ENCODE measurements around the gene RERE. TPM values are rescaled to one million over a fixed set of nuclear protein-coding genes. Genes with fewer than 3 reads are reported as not detected.

The RERE gene
- total RNA-seq, 1 experiment from 2014 or later, result 161 TPM

DNA sequence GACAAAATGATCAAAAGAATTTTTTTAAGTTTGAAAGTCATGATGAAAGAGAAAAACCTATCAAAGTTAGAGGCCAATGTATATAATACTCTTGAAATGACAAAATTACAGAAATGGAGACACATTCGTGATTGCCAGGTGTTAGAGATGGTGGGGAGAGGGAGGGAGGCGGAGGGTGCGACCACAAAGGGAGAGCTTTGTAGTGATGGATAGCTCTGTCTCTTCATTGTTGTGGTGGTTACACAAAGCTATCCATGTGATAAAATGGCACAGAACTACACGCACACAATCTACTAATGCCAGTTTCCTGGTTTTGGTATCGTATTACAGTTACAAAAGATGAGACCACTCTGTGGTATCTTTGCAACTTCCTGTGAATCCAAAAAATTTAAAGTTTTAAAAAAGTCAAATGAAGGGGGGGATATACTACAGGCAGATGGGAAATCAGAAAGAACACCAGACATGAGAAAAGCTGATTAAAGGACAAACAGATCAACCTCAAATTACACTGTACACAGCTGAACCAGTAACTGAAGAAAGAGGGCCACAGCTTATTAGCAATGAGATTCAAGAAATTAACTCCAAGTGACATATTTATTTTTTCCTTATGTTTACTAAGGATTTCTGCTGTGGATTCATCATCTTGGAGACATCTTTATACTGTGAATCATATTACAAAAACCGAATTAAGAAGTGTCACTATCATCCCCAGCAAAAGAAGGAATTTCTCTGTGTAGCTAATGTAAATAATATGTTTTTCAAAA, 300.5 kb downstream of the RERE start:
- TF ChIP-seq JAZF1 (CRISPR knock-in tag; IDR thresholded peaks at IDR 0.05) (no peak), ZNF396 (CRISPR knock-in tag; IDR thresholded peaks at IDR 0.05; ENCODE audit: borderline replicate concordance) (no peak), KAT7 (CRISPR knock-in tag; IDR thresholded peaks at IDR 0.05; ENCODE audit: borderline replicate concordance) (no peak), RELA (CRISPR knock-in tag; IDR thresholded peaks at IDR 0.05; ENCODE audit: borderline replicate concordance) (no peak), ZNF138 (CRISPR knock-in tag; conservative IDR thresholded peaks at IDR 0.05) (no peak), ATF1 (CRISPR knock-in tag; IDR thresholded peaks at IDR 0.05) (no peak), RORB (CRISPR knock-in tag; IDR thresholded peaks at IDR 0.05) (no peak), GTF2I (CRISPR knock-in tag; conservative IDR thresholded peaks at IDR 0.05) (no peak), TP53 (CRISPR knock-in tag; IDR thresholded peaks at IDR 0.05) (no peak), ZNF263 (CRISPR knock-in tag; IDR thresholded peaks at IDR 0.05; ENCODE audit: low read depth) (no peak), OVOL2 (CRISPR knock-in tag; IDR thresholded peaks at IDR 0.05; ENCODE audit: borderline replicate concordance) (no peak), CREB1 (CRISPR knock-in tag; IDR thresholded peaks at IDR 0.05) (no peak)
- TF ChIP-seq, protein P1, sequence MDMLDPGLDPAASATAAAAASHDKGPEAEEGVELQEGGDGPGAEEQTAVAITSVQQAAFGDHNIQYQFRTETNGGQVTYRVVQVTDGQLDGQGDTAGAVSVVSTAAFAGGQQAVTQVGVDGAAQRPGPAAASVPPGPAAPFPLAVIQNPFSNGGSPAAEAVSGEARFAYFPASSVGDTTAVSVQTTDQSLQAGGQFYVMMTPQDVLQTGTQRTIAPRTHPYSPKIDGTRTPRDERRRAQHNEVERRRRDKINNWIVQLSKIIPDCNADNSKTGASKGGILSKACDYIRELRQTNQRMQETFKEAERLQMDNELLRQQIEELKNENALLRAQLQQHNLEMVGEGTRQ (CRISPR knock-in tag; IDR thresholded peaks at IDR 0.05), result no peak
- ATAC-seq, result no peak
- peak overlapping the region; percentile 18 for H3K27ac Mint-ChIP-seq
- H3K4me1 Mint-ChIP-seq, result peaks cover 34% of the 10 kb centered on the region
- H3K4me3 Mint-ChIP-seq, result no peak overlapping the region
- ChIA-PET CTCF (interaction anchor here (0.6 to 1.8 kb wide), 3 partner anchors 9 to 1695 kb away, joined by 3 to 4 read pairs (median 4); no protein-coding TSS in a partner anchor), POLR2A (no interaction called here)
- no peaks in the 10 kb centered on the region for H3K9me3 Mint-ChIP-seq
- H3K36me3 Mint-ChIP-seq, result peaks cover 7% of the 10 kb centered on the region; the same call in 1 of the 2 replicates
- no peaks in the 10 kb centered on the region for H3K27me3 Mint-ChIP-seq (ENCODE audit: low read depth)
- DNase-seq (ENCODE audit: low spot score), result no peak

DNA sequence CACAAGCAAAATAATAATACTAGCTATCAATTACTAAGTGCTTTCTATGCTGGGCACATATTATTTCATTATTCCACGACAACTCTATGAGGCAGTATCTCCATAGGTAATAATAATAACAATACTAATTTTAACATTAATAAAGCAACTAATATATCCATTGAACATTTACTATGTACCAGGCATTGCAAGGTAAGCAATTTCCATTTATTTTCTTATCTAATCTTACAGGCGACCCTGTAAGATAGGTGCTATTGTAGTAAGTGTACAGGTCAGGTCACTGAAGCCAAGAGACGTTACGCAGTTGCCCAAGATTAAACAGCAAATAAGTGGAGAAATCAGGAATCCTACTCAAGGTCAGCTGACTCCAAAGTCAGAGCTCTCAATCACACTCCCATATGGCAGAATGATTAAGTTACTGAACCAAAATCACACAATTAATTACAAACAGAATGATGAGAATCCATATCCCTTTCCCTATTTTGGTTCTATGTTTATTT, 301.1 kb downstream of the RERE start:
- Mint-ChIP-seq H3K36me3 (peaks cover 7% of the 10 kb centered on the region; the same call in 1 of the 2 replicates), H3K4me3 (no peak overlapping the region), H3K4me1 (peaks cover 31% of the 10 kb centered on the region), H3K9me3 (no peaks in the 10 kb centered on the region), H3K27ac (peak overlapping the region; percentile 78), H3K27me3 (ENCODE audit: low read depth) (no peaks in the 10 kb centered on the region)
- ATAC-seq, result no peak
- no peak for DNase-seq (ENCODE audit: low spot score)
- TF ChIP-seq, protein P2, sequence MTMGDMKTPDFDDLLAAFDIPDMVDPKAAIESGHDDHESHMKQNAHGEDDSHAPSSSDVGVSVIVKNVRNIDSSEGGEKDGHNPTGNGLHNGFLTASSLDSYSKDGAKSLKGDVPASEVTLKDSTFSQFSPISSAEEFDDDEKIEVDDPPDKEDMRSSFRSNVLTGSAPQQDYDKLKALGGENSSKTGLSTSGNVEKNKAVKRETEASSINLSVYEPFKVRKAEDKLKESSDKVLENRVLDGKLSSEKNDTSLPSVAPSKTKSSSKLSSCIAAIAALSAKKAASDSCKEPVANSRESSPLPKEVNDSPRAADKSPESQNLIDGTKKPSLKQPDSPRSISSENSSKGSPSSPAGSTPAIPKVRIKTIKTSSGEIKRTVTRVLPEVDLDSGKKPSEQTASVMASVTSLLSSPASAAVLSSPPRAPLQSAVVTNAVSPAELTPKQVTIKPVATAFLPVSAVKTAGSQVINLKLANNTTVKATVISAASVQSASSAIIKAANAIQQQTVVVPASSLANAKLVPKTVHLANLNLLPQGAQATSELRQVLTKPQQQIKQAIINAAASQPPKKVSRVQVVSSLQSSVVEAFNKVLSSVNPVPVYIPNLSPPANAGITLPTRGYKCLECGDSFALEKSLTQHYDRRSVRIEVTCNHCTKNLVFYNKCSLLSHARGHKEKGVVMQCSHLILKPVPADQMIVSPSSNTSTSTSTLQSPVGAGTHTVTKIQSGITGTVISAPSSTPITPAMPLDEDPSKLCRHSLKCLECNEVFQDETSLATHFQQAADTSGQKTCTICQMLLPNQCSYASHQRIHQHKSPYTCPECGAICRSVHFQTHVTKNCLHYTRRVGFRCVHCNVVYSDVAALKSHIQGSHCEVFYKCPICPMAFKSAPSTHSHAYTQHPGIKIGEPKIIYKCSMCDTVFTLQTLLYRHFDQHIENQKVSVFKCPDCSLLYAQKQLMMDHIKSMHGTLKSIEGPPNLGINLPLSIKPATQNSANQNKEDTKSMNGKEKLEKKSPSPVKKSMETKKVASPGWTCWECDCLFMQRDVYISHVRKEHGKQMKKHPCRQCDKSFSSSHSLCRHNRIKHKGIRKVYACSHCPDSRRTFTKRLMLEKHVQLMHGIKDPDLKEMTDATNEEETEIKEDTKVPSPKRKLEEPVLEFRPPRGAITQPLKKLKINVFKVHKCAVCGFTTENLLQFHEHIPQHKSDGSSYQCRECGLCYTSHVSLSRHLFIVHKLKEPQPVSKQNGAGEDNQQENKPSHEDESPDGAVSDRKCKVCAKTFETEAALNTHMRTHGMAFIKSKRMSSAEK (CRISPR knock-in tag; IDR thresholded peaks at IDR 0.05; ENCODE audit: borderline replicate concordance), result no peak
- TF ChIP-seq TP53 (CRISPR knock-in tag; IDR thresholded peaks at IDR 0.05), result no peak
- TF ChIP-seq ZNF263 (CRISPR knock-in tag; IDR thresholded peaks at IDR 0.05; ENCODE audit: low read depth), result no peak
- TF ChIP-seq ELF4 (CRISPR knock-in tag; IDR thresholded peaks at IDR 0.05; ENCODE audit: low read depth), result no peak
- TF ChIP-seq, protein P3, sequence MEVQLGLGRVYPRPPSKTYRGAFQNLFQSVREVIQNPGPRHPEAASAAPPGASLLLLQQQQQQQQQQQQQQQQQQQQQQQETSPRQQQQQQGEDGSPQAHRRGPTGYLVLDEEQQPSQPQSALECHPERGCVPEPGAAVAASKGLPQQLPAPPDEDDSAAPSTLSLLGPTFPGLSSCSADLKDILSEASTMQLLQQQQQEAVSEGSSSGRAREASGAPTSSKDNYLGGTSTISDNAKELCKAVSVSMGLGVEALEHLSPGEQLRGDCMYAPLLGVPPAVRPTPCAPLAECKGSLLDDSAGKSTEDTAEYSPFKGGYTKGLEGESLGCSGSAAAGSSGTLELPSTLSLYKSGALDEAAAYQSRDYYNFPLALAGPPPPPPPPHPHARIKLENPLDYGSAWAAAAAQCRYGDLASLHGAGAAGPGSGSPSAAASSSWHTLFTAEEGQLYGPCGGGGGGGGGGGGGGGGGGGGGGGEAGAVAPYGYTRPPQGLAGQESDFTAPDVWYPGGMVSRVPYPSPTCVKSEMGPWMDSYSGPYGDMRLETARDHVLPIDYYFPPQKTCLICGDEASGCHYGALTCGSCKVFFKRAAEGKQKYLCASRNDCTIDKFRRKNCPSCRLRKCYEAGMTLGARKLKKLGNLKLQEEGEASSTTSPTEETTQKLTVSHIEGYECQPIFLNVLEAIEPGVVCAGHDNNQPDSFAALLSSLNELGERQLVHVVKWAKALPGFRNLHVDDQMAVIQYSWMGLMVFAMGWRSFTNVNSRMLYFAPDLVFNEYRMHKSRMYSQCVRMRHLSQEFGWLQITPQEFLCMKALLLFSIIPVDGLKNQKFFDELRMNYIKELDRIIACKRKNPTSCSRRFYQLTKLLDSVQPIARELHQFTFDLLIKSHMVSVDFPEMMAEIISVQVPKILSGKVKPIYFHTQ (CRISPR knock-in tag; IDR thresholded peaks at IDR 0.05), result no peak
- TF ChIP-seq CBFB (CRISPR knock-in tag; IDR thresholded peaks at IDR 0.05; ENCODE audit: low read depth), result no peak
- TF ChIP-seq, protein P4, sequence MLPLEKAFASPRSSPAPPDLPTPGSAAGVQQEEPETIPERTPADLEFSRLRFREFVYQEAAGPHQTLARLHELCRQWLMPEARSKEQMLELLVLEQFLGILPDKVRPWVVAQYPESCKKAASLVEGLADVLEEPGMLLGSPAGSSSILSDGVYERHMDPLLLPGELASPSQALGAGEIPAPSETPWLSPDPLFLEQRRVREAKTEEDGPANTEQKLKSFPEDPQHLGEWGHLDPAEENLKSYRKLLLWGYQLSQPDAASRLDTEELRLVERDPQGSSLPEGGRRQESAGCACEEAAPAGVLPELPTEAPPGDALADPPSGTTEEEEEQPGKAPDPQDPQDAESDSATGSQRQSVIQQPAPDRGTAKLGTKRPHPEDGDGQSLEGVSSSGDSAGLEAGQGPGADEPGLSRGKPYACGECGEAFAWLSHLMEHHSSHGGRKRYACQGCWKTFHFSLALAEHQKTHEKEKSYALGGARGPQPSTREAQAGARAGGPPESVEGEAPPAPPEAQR (CRISPR knock-in tag; IDR thresholded peaks at IDR 0.05), result no peak
- TF ChIP-seq ZNF121 (CRISPR knock-in tag; IDR thresholded peaks at IDR 0.05), result no peak
- TF ChIP-seq, protein P5, sequence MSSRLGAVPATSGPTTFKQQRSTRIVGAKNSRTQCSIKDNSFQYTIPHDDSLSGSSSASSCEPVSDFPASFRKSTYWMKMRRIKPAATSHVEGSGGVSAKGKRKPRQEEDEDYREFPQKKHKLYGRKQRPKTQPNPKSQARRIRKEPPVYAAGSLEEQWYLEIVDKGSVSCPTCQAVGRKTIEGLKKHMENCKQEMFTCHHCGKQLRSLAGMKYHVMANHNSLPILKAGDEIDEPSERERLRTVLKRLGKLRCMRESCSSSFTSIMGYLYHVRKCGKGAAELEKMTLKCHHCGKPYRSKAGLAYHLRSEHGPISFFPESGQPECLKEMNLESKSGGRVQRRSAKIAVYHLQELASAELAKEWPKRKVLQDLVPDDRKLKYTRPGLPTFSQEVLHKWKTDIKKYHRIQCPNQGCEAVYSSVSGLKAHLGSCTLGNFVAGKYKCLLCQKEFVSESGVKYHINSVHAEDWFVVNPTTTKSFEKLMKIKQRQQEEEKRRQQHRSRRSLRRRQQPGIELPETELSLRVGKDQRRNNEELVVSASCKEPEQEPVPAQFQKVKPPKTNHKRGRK (CRISPR knock-in tag; IDR thresholded peaks at IDR 0.05; ENCODE audit: borderline replicate concordance), result no peak
- TF ChIP-seq IRF2 (CRISPR knock-in tag; IDR thresholded peaks at IDR 0.05; ENCODE audit: borderline replicate concordance, low read depth), result no peak
- TF ChIP-seq KAT7 (CRISPR knock-in tag; IDR thresholded peaks at IDR 0.05; ENCODE audit: borderline replicate concordance), result no peak
- ChIA-PET POLR2A (no interaction called here), CTCF (interaction anchor here (0.8 to 1.8 kb wide), 2 partner anchors 10 to 333 kb away, joined by 3 to 4 read pairs; no protein-coding TSS in a partner anchor)

Data from WTC11 (cell line).